ENCODE data around the gene MAN1C1.
"Not testable (repeated sequence)": the region's sequence is repeated elsewhere in the genome, so short reads cannot be mapped to it uniquely, and the experiment has no call there.

MAN1C1 gene

GRCh38 chr1:25732821-25733220 lies 116.2 kb downstream of the MAN1C1 start:
- no peak overlapping the region for H2BK120ac ChIP-seq (ENCODE audit: low read depth, low read length)
- no peak overlapping the region for H3K4me2 ChIP-seq (ENCODE audit: low read length)
- H2AK5ac ChIP-seq (ENCODE audit: low read length): no peak overlapping the region
- no peak overlapping the region for H3K18ac ChIP-seq (ENCODE audit: low read length)
- H3K36me3 ChIP-seq (ENCODE audit: control insufficient read depth, insufficient read depth, low read length): no peaks in the 10 kb centered on the region
- no peak overlapping the region for H3K27ac ChIP-seq (ENCODE audit: low read depth, low read length)
- no peak overlapping the region for H2BK15ac ChIP-seq (replicated peaks; ENCODE audit: low read depth)
- no peak overlapping the region for H4K8ac ChIP-seq (ENCODE audit: low read depth, low read length)
- H3K9ac ChIP-seq (ENCODE audit: low read length): no peak overlapping the region
- no peaks in the 10 kb centered on the region for H3K79me2 ChIP-seq (ENCODE audit: control insufficient read depth, insufficient read depth, low read length)
- no CpG with 5 or more reads among the region's 4 CpGs for WGBS (ENCODE audit: extremely low coverage, insufficient coverage, low lambda C conversion rate)
- H3K4ac ChIP-seq (ENCODE audit: low read depth, low read length): no peak overlapping the region
- no peak for DNase-seq
- H3K4me1 ChIP-seq (ENCODE audit: control insufficient read depth, low read depth, low read length): no peaks in the 10 kb centered on the region
- H3K27me3 ChIP-seq (ENCODE audit: insufficient read depth, low read length, poor library complexity): no peaks in the 10 kb centered on the region
- no peak overlapping the region for H4K5ac ChIP-seq (ENCODE audit: low read length)
- H2BK5ac ChIP-seq (ENCODE audit: low read length): no peak overlapping the region
- no peaks in the 10 kb centered on the region for H3K79me1 ChIP-seq (ENCODE audit: low read length)
- H3K56ac ChIP-seq (ENCODE audit: low read length): no peak overlapping the region
- H3K4me3 ChIP-seq (ENCODE audit: low read length): no peak overlapping the region
- no peak overlapping the region for H3K23ac ChIP-seq (ENCODE audit: low read length)

DNA sequence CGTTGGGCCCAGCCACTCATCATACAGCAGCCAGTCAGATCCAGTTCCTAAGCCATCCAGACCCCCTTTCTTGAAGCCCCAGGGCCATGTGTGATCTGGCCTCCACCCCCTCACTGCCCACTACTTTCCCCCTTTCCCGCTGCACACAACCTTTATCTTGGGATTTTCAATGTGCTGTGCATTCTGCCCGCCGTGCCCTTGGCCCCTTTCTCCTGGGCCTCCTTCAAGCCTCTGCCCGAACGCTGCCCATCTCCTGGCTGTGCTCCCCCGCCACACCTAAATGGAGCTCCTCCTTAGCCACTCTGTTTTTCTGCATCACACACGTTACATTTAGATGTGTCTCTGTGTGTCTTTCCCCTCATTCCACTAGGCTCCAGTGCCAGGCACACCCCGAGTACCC lies 116.7 kb downstream of the MAN1C1 start:
- WGBS (ENCODE audit: extremely low coverage, insufficient coverage, low lambda C conversion rate): no CpG with 5 or more reads among the region's 9 CpGs

GRCh38 chr1:25734991-25735390 lies 118.4 kb downstream of the MAN1C1 start:
- H2BK120ac ChIP-seq (ENCODE audit: low read depth, low read length); H2BK5ac ChIP-seq (ENCODE audit: low read length); H3K23ac ChIP-seq (ENCODE audit: low read length): not testable (repeated sequence)

More for the DNA sequence above, 116.7 kb downstream of the MAN1C1 start:
- no peak overlapping the region for H3K4ac ChIP-seq (ENCODE audit: low read depth, low read length)
- no peak overlapping the region for H3K4me2 ChIP-seq (ENCODE audit: low read length)
- no peaks in the 10 kb centered on the region for H3K79me1 ChIP-seq (ENCODE audit: low read length)
- no peaks in the 10 kb centered on the region for H3K36me3 ChIP-seq (ENCODE audit: control insufficient read depth, insufficient read depth, low read length)
- H2AK5ac ChIP-seq (ENCODE audit: low read length): no peak overlapping the region
- no peak overlapping the region for H3K18ac ChIP-seq (ENCODE audit: low read length)
- no peak overlapping the region for H2BK120ac ChIP-seq (ENCODE audit: low read depth, low read length)
- H3K27me3 ChIP-seq (ENCODE audit: insufficient read depth, low read length, poor library complexity): no peaks in the 10 kb centered on the region
- no peaks in the 10 kb centered on the region for H3K4me1 ChIP-seq (ENCODE audit: control insufficient read depth, low read depth, low read length)
- H3K9ac ChIP-seq (ENCODE audit: low read length): no peak overlapping the region
- no peak overlapping the region for H3K4me3 ChIP-seq (ENCODE audit: low read length)
- no peak overlapping the region for H4K5ac ChIP-seq (ENCODE audit: low read length)
- DNase-seq: no peak
- no peak overlapping the region for H3K27ac ChIP-seq (ENCODE audit: low read depth, low read length)
- H4K8ac ChIP-seq (ENCODE audit: low read depth, low read length): no peak overlapping the region
- no peak overlapping the region for H3K56ac ChIP-seq (ENCODE audit: low read length)
- H3K23ac ChIP-seq (ENCODE audit: low read length): no peak overlapping the region
- no peaks in the 10 kb centered on the region for H3K79me2 ChIP-seq (ENCODE audit: control insufficient read depth, insufficient read depth, low read length)
- no peak overlapping the region for H2BK15ac ChIP-seq (replicated peaks; ENCODE audit: low read depth)
- H2BK5ac ChIP-seq (ENCODE audit: low read length): no peak overlapping the region

DNA sequence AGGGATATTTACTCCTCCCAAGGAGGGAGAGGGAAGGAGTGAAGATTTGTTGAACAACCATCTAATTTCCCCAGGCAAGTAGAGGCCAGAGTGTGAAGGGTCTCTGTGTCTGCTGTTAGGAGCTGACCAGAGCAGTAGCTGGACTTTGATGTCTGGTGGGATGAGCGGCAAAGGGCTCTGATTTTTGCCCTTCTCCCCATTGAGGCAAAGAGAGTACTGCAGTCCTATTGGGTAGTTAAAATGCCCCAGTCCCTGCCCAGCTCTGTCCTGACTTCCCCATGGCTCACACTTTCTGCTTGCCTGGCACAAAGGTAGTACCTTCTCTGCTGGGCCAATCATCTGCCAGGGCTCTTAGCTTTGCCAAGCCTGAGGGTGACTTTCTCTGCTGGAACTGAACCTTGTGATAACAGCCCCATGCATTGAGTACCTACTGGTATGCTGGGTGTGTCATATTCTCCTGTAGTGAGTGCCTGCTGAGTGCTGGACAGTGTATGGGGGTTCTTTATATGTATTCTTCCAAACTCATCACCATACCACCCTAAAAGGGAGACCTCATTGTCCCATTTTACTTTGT lies 119.5 kb downstream of the MAN1C1 start:
- Histone ChIP-seq H2BK15ac (replicated peaks; ENCODE audit: low read depth) (no peak overlapping the region), H3K4me1 (ENCODE audit: control insufficient read depth, low read depth, low read length) (no peaks in the 10 kb centered on the region), H3K23ac (ENCODE audit: low read length) (no peak overlapping the region), H3K79me2 (ENCODE audit: control insufficient read depth, insufficient read depth, low read length) (no peaks in the 10 kb centered on the region), H2BK5ac (ENCODE audit: low read length) (no peak overlapping the region), H3K4ac (ENCODE audit: low read depth, low read length) (no peak overlapping the region), H3K18ac (ENCODE audit: low read length) (no peak overlapping the region), H4K8ac (ENCODE audit: low read depth, low read length) (no peak overlapping the region), H3K27ac (ENCODE audit: low read depth, low read length) (no peak overlapping the region), H3K56ac (ENCODE audit: low read length) (no peak overlapping the region), H2BK120ac (ENCODE audit: low read depth, low read length) (no peak overlapping the region), H3K4me3 (ENCODE audit: low read length) (no peak overlapping the region), H3K9ac (ENCODE audit: low read length) (no peak overlapping the region), H4K5ac (ENCODE audit: low read length) (no peak overlapping the region), H3K79me1 (ENCODE audit: low read length) (no peaks in the 10 kb centered on the region), H2AK5ac (ENCODE audit: low read length) (no peak overlapping the region), H3K4me2 (ENCODE audit: low read length) (no peak overlapping the region), H3K27me3 (ENCODE audit: insufficient read depth, low read length, poor library complexity) (no peaks in the 10 kb centered on the region), H3K36me3 (ENCODE audit: control insufficient read depth, insufficient read depth, low read length) (no peaks in the 10 kb centered on the region)
- no CpG with 5 or more reads among the region's 1 CpG for WGBS (ENCODE audit: extremely low coverage, insufficient coverage, low lambda C conversion rate)
- DNase-seq: no peak

More at GRCh38 chr1:25734991-25735390, 118.4 kb downstream of the MAN1C1 start:
- not testable (repeated sequence) for H3K36me3 ChIP-seq (ENCODE audit: control insufficient read depth, insufficient read depth, low read length); H3K9ac ChIP-seq (ENCODE audit: low read length); H3K79me2 ChIP-seq (ENCODE audit: control insufficient read depth, insufficient read depth, low read length); H3K56ac ChIP-seq (ENCODE audit: low read length); H4K8ac ChIP-seq (ENCODE audit: low read depth, low read length); H4K5ac ChIP-seq (ENCODE audit: low read length); DNase-seq; H2BK15ac ChIP-seq (replicated peaks; ENCODE audit: low read depth); H3K27me3 ChIP-seq (ENCODE audit: insufficient read depth, low read length, poor library complexity); H3K4ac ChIP-seq (ENCODE audit: low read depth, low read length); H3K4me2 ChIP-seq (ENCODE audit: low read length); H3K4me1 ChIP-seq (ENCODE audit: control insufficient read depth, low read depth, low read length); H3K79me1 ChIP-seq (ENCODE audit: low read length); H3K27ac ChIP-seq (ENCODE audit: low read depth, low read length); H2AK5ac ChIP-seq (ENCODE audit: low read length); H3K4me3 ChIP-seq (ENCODE audit: low read length); H3K18ac ChIP-seq (ENCODE audit: low read length)
- no CpG with 5 or more reads among the region's 10 CpGs for WGBS (ENCODE audit: extremely low coverage, insufficient coverage, low lambda C conversion rate)

GRCh38 chr1:25737130-25737529 lies 120.5 kb downstream of the MAN1C1 start:
- H2AK5ac ChIP-seq (ENCODE audit: low read length): no peak overlapping the region
- no peaks in the 10 kb centered on the region for H3K4me1 ChIP-seq (ENCODE audit: control insufficient read depth, low read depth, low read length)
- no peak overlapping the region for H3K56ac ChIP-seq (ENCODE audit: low read length)
- no peak overlapping the region for H3K23ac ChIP-seq (ENCODE audit: low read length)
- no peak overlapping the region for H3K4me3 ChIP-seq (ENCODE audit: low read length)
- no peak overlapping the region for H3K27ac ChIP-seq (ENCODE audit: low read depth, low read length)
- no peaks in the 10 kb centered on the region for H3K79me1 ChIP-seq (ENCODE audit: low read length)
- H3K9ac ChIP-seq (ENCODE audit: low read length): no peak overlapping the region
- no peak for DNase-seq
- no peaks in the 10 kb centered on the region for H3K27me3 ChIP-seq (ENCODE audit: insufficient read depth, low read length, poor library complexity)
- no peak overlapping the region for H4K5ac ChIP-seq (ENCODE audit: low read length)
- H3K4ac ChIP-seq (ENCODE audit: low read depth, low read length): no peak overlapping the region
- no peak overlapping the region for H4K8ac ChIP-seq (ENCODE audit: low read depth, low read length)
- no peak overlapping the region for H2BK15ac ChIP-seq (replicated peaks; ENCODE audit: low read depth)
- no peak overlapping the region for H3K18ac ChIP-seq (ENCODE audit: low read length)
- H3K4me2 ChIP-seq (ENCODE audit: low read length): no peak overlapping the region
- no peaks in the 10 kb centered on the region for H3K36me3 ChIP-seq (ENCODE audit: control insufficient read depth, insufficient read depth, low read length)
- no CpG with 5 or more reads among the region's 6 CpGs for WGBS (ENCODE audit: extremely low coverage, insufficient coverage, low lambda C conversion rate)
- no peak overlapping the region for H2BK5ac ChIP-seq (ENCODE audit: low read length)
- H3K79me2 ChIP-seq (ENCODE audit: control insufficient read depth, insufficient read depth, low read length): no peaks in the 10 kb centered on the region
- H2BK120ac ChIP-seq (ENCODE audit: low read depth, low read length): no peak overlapping the region

DNA sequence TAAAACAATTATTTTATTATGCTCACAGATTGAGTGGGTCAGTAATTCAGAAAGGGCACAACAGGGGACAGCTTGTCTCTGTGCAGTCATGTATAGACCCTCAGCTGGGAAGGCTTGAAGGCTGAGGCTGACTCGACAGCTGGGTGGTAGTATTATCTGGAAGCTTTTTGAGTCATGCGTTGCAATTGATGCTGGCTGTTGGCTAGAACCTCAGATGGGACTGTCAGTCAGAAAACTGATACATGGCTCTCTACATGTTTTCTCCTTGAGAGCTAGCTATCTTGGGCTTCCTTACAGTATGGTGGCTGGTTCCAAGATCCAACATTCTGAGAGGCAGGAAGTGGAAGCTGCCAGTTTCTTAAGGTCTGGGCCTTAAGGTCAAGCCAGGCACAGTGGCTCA lies 121.9 kb downstream of the MAN1C1 start:
- no peak overlapping the region for H3K27ac ChIP-seq (ENCODE audit: low read depth, low read length)
- H2AK5ac ChIP-seq (ENCODE audit: low read length): no peak overlapping the region
- no peak overlapping the region for H3K9ac ChIP-seq (ENCODE audit: low read length)
- no peaks in the 10 kb centered on the region for H3K27me3 ChIP-seq (ENCODE audit: insufficient read depth, low read length, poor library complexity)
- H3K4ac ChIP-seq (ENCODE audit: low read depth, low read length): no peak overlapping the region
- no peak overlapping the region for H3K56ac ChIP-seq (ENCODE audit: low read length)
- no peak for DNase-seq
- H3K79me1 ChIP-seq (ENCODE audit: low read length): no peaks in the 10 kb centered on the region
- H3K79me2 ChIP-seq (ENCODE audit: control insufficient read depth, insufficient read depth, low read length): no peaks in the 10 kb centered on the region
- H3K23ac ChIP-seq (ENCODE audit: low read length): no peak overlapping the region
- no peak overlapping the region for H2BK15ac ChIP-seq (replicated peaks; ENCODE audit: low read depth)
- H4K5ac ChIP-seq (ENCODE audit: low read length): no peak overlapping the region
- no CpG with 5 or more reads among the region's 2 CpGs for WGBS (ENCODE audit: extremely low coverage, insufficient coverage, low lambda C conversion rate)
- no peak overlapping the region for H3K4me2 ChIP-seq (ENCODE audit: low read length)
- no peaks in the 10 kb centered on the region for H3K4me1 ChIP-seq (ENCODE audit: control insufficient read depth, low read depth, low read length)
- H2BK120ac ChIP-seq (ENCODE audit: low read depth, low read length): no peak overlapping the region
- H3K4me3 ChIP-seq (ENCODE audit: low read length): no peak overlapping the region
- H4K8ac ChIP-seq (ENCODE audit: low read depth, low read length): no peak overlapping the region
- no peak overlapping the region for H2BK5ac ChIP-seq (ENCODE audit: low read length)
- H3K36me3 ChIP-seq (ENCODE audit: control insufficient read depth, insufficient read depth, low read length): no peaks in the 10 kb centered on the region
- H3K18ac ChIP-seq (ENCODE audit: low read length): no peak overlapping the region
